Measurements from ENCODE around the gene NYAP1. TPM values are rescaled to one million over a fixed set of nuclear protein-coding genes. Genes with fewer than 3 reads are reported as not detected.
"Not testable (repeated sequence)": the region's sequence is repeated elsewhere in the genome, so short reads cannot be mapped to it uniquely, and the experiment has no call there.

Gene NYAP1
- polyA plus RNA-seq, 2 donors = 0.32 to 1.3 TPM

GRCh38 chr7:100489121-100489520 lies 5.4 kb downstream of the NYAP1 start:
- Histone ChIP-seq H3K27ac (ENCODE audit: low read depth in 2 of 2, low read length in 1 of 2) (no peak overlapping the region), H3K36me3 (ENCODE audit: control insufficient read depth in 2 of 2, insufficient read depth in 2 of 2, low read length in 1 of 2) (no peaks in the 10 kb centered on the region), H3K27me3 (ENCODE audit: control insufficient read depth in 1 of 2, insufficient read depth in 2 of 2, low read length in 2 of 2) (no peaks in the 10 kb centered on the region), H3K4me3 (ENCODE audit: low read depth in 1 of 2, low read length in 2 of 2) (no peak overlapping the region), H3K4me1 (ENCODE audit: control insufficient read depth in 2 of 2, insufficient read depth in 2 of 2, low read length in 1 of 2) (peaks cover 0 to 3% of the 10 kb centered on the region in 2 donors), H3K9me3 (ENCODE audit: control insufficient read depth in 2 of 2, insufficient read depth in 1 of 2, low read depth in 1 of 2, low read length in 1 of 2) (no peaks in the 10 kb centered on the region)
- WGBS, 2 donors = 80 to 88% methylated on average over 9 to 10 of the region's 10 CpGs

- Histone ChIP-seq H3K27me3 (ENCODE audit: control insufficient read depth in 1 of 2, insufficient read depth in 2 of 2, low read length in 2 of 2) (no peaks in the 10 kb centered on the region), H3K4me3 (ENCODE audit: low read depth in 1 of 2, low read length in 2 of 2) (no peak overlapping the region), H3K9me3 (ENCODE audit: control insufficient read depth in 2 of 2, insufficient read depth in 1 of 2, low read depth in 1 of 2, low read length in 1 of 2) (no peaks in the 10 kb centered on the region), H3K4me1 (ENCODE audit: control insufficient read depth in 2 of 2, insufficient read depth in 2 of 2, low read length in 1 of 2) (peaks cover 0 to 2% of the 10 kb centered on the region in 2 donors), H3K36me3 (ENCODE audit: control insufficient read depth in 2 of 2, insufficient read depth in 2 of 2, low read length in 1 of 2) (no peaks in the 10 kb centered on the region), H3K27ac (ENCODE audit: low read depth in 2 of 2, low read length in 1 of 2) (no peak overlapping the region)
- 49 to 52% methylated on average over 9 of the region's 9 CpGs for WGBS, 2 donors
Measured at GRCh38 chr7:100489824-100490223, 6.1 kb downstream of the NYAP1 start.

- no peaks in the 10 kb centered on the region for H3K27me3 ChIP-seq (ENCODE audit: control insufficient read depth in 1 of 2, insufficient read depth in 2 of 2, low read length in 2 of 2)
- H3K4me1 ChIP-seq (ENCODE audit: control insufficient read depth in 2 of 2, insufficient read depth in 2 of 2, low read length in 1 of 2) = peaks cover 0 to 2% of the 10 kb centered on the region in 2 donors
- H3K4me3 ChIP-seq (ENCODE audit: low read depth in 1 of 2, low read length in 2 of 2) = no peak overlapping the region
- WGBS, 2 donors = 81 to 88% methylated on average over 23 to 25 of the region's 25 CpGs
- no peak overlapping the region for H3K27ac ChIP-seq (ENCODE audit: low read depth in 2 of 2, low read length in 1 of 2)
- no peaks in the 10 kb centered on the region for H3K9me3 ChIP-seq (ENCODE audit: control insufficient read depth in 2 of 2, insufficient read depth in 1 of 2, low read depth in 1 of 2, low read length in 1 of 2)
- no peaks in the 10 kb centered on the region for H3K36me3 ChIP-seq (ENCODE audit: control insufficient read depth in 2 of 2, insufficient read depth in 2 of 2, low read length in 1 of 2)
Measured at GRCh38 chr7:100490483-100491191, 6.9 kb downstream of the NYAP1 start.

DNA sequence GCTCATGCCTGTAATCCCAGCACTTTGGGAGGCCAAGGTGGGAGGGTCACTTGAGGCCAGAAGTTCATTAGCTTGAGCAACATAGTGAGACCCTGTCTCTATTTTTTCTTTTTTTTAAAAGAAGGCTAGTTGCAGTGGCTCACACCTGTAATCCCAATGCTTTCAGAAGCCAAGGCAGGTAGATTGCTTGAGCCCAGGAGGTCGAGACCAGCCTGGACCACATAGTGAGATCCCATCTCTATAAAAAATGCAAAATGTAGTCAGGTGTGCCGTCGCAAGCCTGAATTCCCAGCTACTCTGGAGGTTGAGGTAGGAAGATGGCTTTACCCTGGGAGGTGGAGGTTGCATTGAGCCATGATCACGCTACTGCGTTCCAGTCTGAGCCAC lies 7.5 kb downstream of the NYAP1 start:
- Histone ChIP-seq H3K4me3 (ENCODE audit: low read depth in 1 of 2, low read length in 2 of 2) (no peak overlapping the region), H3K4me1 (ENCODE audit: control insufficient read depth in 2 of 2, insufficient read depth in 2 of 2, low read length in 1 of 2) (peaks cover 0 to 2% of the 10 kb centered on the region in 2 donors), H3K27me3 (ENCODE audit: control insufficient read depth in 1 of 2, insufficient read depth in 2 of 2, low read length in 2 of 2) (no peaks in the 10 kb centered on the region), H3K9me3 (ENCODE audit: control insufficient read depth in 2 of 2, insufficient read depth in 1 of 2, low read depth in 1 of 2, low read length in 1 of 2) (no peaks in the 10 kb centered on the region), H3K27ac (ENCODE audit: low read depth in 2 of 2, low read length in 1 of 2) (no peak overlapping the region), H3K36me3 (ENCODE audit: control insufficient read depth in 2 of 2, insufficient read depth in 2 of 2, low read length in 1 of 2) (no peaks in the 10 kb centered on the region)
- 96 to 98% methylated on average over 5 of the region's 5 CpGs for WGBS, 2 donors

- H3K4me1 ChIP-seq (ENCODE audit: control insufficient read depth in 2 of 2, insufficient read depth in 2 of 2, low read length in 1 of 2) = peaks cover 0 to 2% of the 10 kb centered on the region in 2 donors
Measured at GRCh38 chr7:100492738-100493475, 9.2 kb downstream of the NYAP1 start.

DNA sequence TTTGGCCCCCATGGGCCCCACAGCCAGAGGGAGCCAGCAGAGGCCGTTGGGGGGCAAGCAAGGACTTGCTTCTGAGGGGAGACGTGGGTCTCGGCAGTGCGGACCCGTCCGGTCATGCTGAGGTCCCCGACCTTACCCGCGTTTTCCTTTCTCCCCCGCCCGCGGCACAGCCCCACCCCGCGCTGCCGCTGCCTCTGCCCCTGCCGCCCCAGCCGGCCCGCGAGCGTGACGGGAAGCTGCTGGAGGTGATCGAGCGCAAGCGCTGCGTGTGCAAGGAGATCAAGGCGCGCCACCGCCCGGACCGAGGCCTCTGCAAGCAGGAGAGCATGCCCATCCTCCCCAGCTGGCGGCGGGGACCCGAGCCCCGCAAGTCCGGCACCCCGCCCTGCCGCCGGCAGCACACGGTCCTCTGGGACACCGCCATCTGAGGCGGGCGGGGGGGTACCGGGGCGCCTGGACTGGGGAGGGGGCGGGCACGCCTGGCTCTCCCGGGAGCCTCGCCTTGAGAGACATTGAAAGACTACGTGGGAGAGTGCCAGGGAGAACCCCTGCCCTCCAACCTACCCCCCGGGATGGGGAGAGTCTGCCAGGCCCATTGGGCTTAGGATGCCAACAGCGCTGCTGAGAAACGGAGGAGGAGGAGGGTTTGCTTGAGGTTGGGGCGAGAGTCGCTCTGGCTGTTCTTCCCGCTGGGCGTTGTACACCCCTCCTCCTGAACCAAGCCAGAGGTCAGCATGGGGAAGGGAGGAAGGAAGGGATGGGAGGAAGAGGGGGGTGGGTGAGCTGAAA lies 9.9 kb downstream of the NYAP1 start:
- peak overlapping the region; percentile 20 to 24 for H3K4me3 ChIP-seq (ENCODE audit: low read depth in 1 of 2, low read length in 2 of 2)
- H3K36me3 ChIP-seq (ENCODE audit: control insufficient read depth in 2 of 2, insufficient read depth in 2 of 2, low read length in 1 of 2) = no peaks in the 10 kb centered on the region
- H3K27ac ChIP-seq (ENCODE audit: low read depth in 2 of 2, low read length in 1 of 2) = no peak overlapping the region
- H3K4me1 ChIP-seq (ENCODE audit: control insufficient read depth in 2 of 2, insufficient read depth in 2 of 2, low read length in 1 of 2) = peaks cover 0 to 2% of the 10 kb centered on the region in 2 donors
- H3K9me3 ChIP-seq (ENCODE audit: control insufficient read depth in 2 of 2, insufficient read depth in 1 of 2, low read depth in 1 of 2, low read length in 1 of 2) = no peaks in the 10 kb centered on the region
- WGBS, 2 donors = 4 to 6% methylated on average over 43 to 56 of the region's 56 CpGs
- no peaks in the 10 kb centered on the region for H3K27me3 ChIP-seq (ENCODE audit: control insufficient read depth in 1 of 2, insufficient read depth in 2 of 2, low read length in 2 of 2)

More at GRCh38 chr7:100492738-100493475, 9.2 kb downstream of the NYAP1 start:
- Histone ChIP-seq H3K36me3 (ENCODE audit: control insufficient read depth in 2 of 2, insufficient read depth in 2 of 2, low read length in 1 of 2) (no peaks in the 10 kb centered on the region), H3K9me3 (ENCODE audit: control insufficient read depth in 2 of 2, insufficient read depth in 1 of 2, low read depth in 1 of 2, low read length in 1 of 2) (no peaks in the 10 kb centered on the region), H3K4me3 (ENCODE audit: low read depth in 1 of 2, low read length in 2 of 2) (peak overlapping the region; percentile 20 to 24), H3K27me3 (ENCODE audit: control insufficient read depth in 1 of 2, insufficient read depth in 2 of 2, low read length in 2 of 2) (no peaks in the 10 kb centered on the region), H3K27ac (ENCODE audit: low read depth in 2 of 2, low read length in 1 of 2) (no peak overlapping the region)
- WGBS, 2 donors = 73 to 77% methylated on average over 5 of the region's 5 CpGs

DNA sequence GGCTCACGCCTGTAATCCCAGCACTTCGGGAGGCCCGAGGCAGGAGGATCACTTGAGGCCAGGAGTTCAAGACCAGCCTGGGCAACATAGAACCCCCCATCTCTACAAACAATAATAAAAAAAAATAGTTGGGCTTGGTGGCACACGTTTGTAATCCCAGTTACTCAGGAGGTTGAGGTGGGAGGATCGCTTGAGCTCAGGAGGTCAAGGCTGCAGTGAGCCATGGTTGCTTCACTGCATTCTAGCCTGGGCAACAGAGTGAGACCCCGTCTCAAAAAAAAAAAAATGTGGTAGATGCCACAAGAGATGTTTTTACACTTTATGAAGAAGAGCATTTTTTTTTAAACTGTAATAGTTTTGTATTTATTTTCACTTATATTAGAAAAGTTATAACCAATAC lies 12.8 kb downstream of the NYAP1 start:
- H3K9me3 ChIP-seq (ENCODE audit: control insufficient read depth in 2 of 2, insufficient read depth in 1 of 2, low read depth in 1 of 2, low read length in 1 of 2) = no peaks in the 10 kb centered on the region
- 84 to 85% methylated on average over 6 of the region's 6 CpGs for WGBS, 2 donors
- peaks cover 0 to 2% of the 10 kb centered on the region in 2 donors for H3K4me1 ChIP-seq (ENCODE audit: control insufficient read depth in 2 of 2, insufficient read depth in 2 of 2, low read length in 1 of 2)
- no peaks in the 10 kb centered on the region for H3K36me3 ChIP-seq (ENCODE audit: control insufficient read depth in 2 of 2, insufficient read depth in 2 of 2, low read length in 1 of 2)
- no peaks in the 10 kb centered on the region for H3K27me3 ChIP-seq (ENCODE audit: control insufficient read depth in 1 of 2, insufficient read depth in 2 of 2, low read length in 2 of 2)
- no peak overlapping the region for H3K4me3 ChIP-seq (ENCODE audit: low read depth in 1 of 2, low read length in 2 of 2)
- no peak overlapping the region for H3K27ac ChIP-seq (ENCODE audit: low read depth in 2 of 2, low read length in 1 of 2)

DNA sequence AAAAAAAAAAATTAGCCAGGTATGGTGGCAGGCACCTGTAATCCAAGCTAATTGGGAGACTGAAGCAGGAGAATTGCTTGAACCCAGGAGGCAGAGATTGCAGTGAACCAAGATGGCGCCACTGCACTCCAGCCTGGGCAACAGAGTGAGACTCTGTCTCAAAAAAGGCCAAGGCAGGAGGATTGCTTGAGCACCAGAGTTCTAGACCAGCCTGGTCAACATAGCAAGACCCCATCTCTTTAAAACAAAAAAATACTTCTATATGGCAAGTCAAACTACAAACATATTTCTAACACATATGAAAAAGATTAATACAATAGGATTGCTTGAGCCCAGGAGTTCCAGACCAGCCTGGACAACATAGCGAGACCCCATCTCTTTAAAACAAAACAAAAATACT lies 17.0 kb downstream of the NYAP1 start:
- H3K27ac ChIP-seq (ENCODE audit: low read depth in 2 of 2, low read length in 1 of 2); H3K9me3 ChIP-seq (ENCODE audit: control insufficient read depth in 2 of 2, insufficient read depth in 1 of 2, low read depth in 1 of 2, low read length in 1 of 2); H3K4me1 ChIP-seq (ENCODE audit: control insufficient read depth in 2 of 2, insufficient read depth in 2 of 2, low read length in 1 of 2); H3K4me3 ChIP-seq (ENCODE audit: low read depth in 1 of 2, low read length in 2 of 2); H3K36me3 ChIP-seq (ENCODE audit: control insufficient read depth in 2 of 2, insufficient read depth in 2 of 2, low read length in 1 of 2); H3K27me3 ChIP-seq (ENCODE audit: control insufficient read depth in 1 of 2, insufficient read depth in 2 of 2, low read length in 2 of 2): not testable (repeated sequence)
- WGBS, 2 donors = 86 to 89% methylated on average over 2 of the region's 2 CpGs

GRCh38 chr7:100504031-100504430 lies 20.3 kb downstream of the NYAP1 start:
- not testable (repeated sequence) for H3K27ac ChIP-seq (ENCODE audit: low read depth in 2 of 2, low read length in 1 of 2); H3K36me3 ChIP-seq (ENCODE audit: control insufficient read depth in 2 of 2, insufficient read depth in 2 of 2, low read length in 1 of 2); H3K27me3 ChIP-seq (ENCODE audit: control insufficient read depth in 1 of 2, insufficient read depth in 2 of 2, low read length in 2 of 2); H3K4me1 ChIP-seq (ENCODE audit: control insufficient read depth in 2 of 2, insufficient read depth in 2 of 2, low read length in 1 of 2); H3K4me3 ChIP-seq (ENCODE audit: low read depth in 1 of 2, low read length in 2 of 2); H3K9me3 ChIP-seq (ENCODE audit: control insufficient read depth in 2 of 2, insufficient read depth in 1 of 2, low read depth in 1 of 2, low read length in 1 of 2)
- WGBS, 2 donors = 93 to 94% methylated on average over 3 of the region's 3 CpGs

All from esophagus (tissue), 2 donors.